ENCODE measurements around the gene PFKL. TPM values are rescaled to one million over a fixed set of nuclear protein-coding genes. Genes with fewer than 3 reads are reported as not detected.

The PFKL gene
- total RNA-seq, 2 donors from 2014 or later: 104 to 109 TPM

DNA sequence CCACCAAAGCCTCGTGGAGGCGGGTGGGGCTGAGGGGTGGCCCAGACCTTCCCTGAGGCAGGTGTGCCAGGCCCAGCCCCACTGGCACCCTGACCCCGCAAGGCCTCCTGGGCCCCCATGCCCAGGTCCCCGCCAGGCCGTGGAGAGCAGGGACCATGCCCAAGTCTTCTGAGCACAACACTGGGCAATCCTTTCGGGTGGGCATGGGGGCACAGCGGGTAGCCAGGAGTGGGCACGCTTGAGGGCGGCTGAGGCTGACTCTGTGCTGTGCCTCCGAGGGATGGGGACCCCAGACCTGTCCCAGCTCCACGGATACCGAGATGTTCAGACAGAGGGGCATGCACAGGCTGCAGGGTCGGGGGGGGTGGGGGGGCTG, 26.4 kb downstream of the PFKL start:
- no peak overlapping the region for H3K4me3 Mint-ChIP-seq
- DNase-seq (no peak), ATAC-seq (replicated peaks in 1 of 2) (no peak)
- no peaks in the 10 kb centered on the region for H3K9me3 Mint-ChIP-seq
- H3K27me3 Mint-ChIP-seq (ENCODE audit: low read depth): no peaks in the 10 kb centered on the region
- no peaks in the 10 kb centered on the region for H3K4me1 Mint-ChIP-seq (ENCODE audit: low read depth)
- no peaks in the 10 kb centered on the region for H3K36me3 Mint-ChIP-seq (ENCODE audit: insufficient read depth in 2 of 2)
- H3K27ac Mint-ChIP-seq: no peak overlapping the region

DNA sequence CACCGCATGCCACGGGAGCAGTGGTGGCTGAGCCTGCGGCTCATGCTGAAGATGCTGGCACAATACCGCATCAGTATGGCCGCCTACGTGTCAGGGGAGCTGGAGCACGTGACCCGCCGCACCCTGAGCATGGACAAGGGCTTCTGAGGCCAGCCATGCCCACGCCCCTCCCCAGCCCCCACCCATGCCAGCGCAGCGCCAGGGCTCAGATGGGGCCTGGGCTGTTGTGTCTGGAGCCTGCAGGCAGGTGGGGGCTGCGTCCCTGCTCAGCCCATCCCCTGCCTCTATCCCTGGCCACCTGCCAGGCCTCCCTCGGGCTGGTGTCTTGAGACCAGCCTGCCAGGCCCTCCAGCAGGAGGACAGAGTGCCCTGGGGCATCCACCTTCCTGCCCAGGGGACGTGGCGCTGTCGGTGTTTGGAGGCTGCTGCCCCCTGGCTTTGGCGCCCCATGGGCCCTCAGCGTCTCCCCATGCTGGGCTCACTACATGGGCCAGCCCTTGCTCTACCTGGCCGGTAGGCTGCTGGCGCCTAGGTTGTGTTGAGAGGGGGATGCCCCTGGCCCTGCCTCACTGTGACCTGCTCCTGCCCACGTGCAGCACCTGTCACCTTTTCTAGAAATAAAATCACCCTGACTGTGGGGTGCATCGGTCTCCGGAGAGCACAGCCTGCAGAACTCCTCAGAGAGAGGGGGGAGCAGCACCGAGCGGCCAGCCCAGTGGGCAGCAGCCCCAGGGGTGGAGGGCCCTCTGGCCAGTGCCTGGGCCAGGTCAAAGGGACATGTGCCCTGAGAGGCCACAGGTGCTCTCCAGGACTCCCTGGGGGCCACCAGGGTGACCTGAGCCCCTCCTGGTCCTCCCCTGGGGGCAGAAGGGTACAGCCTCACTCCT, 27.1 kb downstream of the PFKL start:
- Mint-ChIP-seq H3K4me1 (ENCODE audit: low read depth) (no peaks in the 10 kb centered on the region), H3K9me3 (no peaks in the 10 kb centered on the region), H3K4me3 (no peak overlapping the region), H3K27ac (no peak overlapping the region), H3K27me3 (ENCODE audit: low read depth) (no peaks in the 10 kb centered on the region), H3K36me3 (ENCODE audit: insufficient read depth in 2 of 2) (no peaks in the 10 kb centered on the region)
- ATAC-seq (replicated peaks in 1 of 2) (no peak), DNase-seq (no peak)

DNA sequence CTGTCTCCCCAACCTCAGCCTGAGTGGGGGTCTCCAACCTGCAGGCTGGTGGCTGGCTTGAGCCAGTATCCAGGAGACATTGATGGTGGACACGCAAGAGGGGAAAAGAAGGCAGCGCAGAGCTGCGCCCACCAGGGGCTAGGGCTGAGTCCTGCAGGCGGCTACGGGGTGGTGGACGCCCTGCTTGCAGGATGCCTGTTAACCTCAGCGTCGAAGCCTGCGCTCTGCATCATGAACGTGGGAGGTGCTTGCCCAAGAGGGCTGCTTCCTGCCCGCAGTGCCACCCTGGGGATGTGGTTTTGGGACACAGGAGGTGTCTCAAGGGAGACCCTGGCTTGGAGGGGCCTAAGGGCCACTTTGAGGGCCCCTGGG, 27.7 kb downstream of the PFKL start:
- Mint-ChIP-seq H3K9me3 (no peaks in the 10 kb centered on the region), H3K4me3 (no peak overlapping the region), H3K27me3 (ENCODE audit: low read depth) (no peaks in the 10 kb centered on the region), H3K36me3 (ENCODE audit: insufficient read depth in 2 of 2) (no peaks in the 10 kb centered on the region), H3K4me1 (ENCODE audit: low read depth) (no peaks in the 10 kb centered on the region), H3K27ac (no peak overlapping the region)
- no peak for ATAC-seq (replicated peaks in 1 of 2)
- DNase-seq: no peak

DNA sequence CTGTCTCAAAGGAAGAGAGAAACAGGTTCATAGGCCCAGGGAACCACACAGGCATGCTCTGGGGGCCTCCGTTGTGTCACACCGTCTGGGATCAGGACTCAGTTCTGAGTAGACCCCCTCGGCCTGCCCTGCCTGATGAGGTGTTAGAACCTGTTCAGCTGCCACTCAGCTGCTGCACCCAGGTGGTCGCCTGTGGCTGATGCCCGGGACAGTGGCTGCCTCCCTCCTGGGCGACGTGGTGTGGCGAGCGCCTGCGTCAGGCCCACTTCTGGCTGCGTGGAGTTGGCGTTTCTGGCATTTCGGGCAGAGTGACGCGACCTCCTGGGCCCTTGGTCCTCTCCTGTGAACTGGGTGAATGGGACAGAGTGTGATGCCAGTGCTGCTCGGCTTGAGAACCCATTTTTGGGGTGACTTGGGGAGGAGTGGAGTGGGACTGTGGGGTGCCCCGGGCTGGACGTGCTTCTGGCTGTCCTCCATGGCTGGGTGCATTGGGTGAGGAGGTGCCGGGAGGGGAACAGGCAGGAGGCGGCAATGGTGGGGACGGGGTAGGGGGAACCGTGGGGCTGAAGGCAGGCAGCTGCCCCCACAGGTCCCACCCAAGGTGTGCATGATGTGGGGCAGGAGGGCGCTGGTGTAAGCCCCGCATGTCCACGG, 28.5 kb downstream of the PFKL start:
- H3K36me3 Mint-ChIP-seq (ENCODE audit: insufficient read depth in 2 of 2): no peaks in the 10 kb centered on the region
- H3K9me3 Mint-ChIP-seq: no peaks in the 10 kb centered on the region
- no peaks in the 10 kb centered on the region for H3K4me1 Mint-ChIP-seq (ENCODE audit: low read depth)
- no peak for DNase-seq
- H3K4me3 Mint-ChIP-seq: no peak overlapping the region
- H3K27me3 Mint-ChIP-seq (ENCODE audit: low read depth): no peaks in the 10 kb centered on the region
- ATAC-seq (replicated peaks in 1 of 2): no peak
- no peak overlapping the region for H3K27ac Mint-ChIP-seq

DNA sequence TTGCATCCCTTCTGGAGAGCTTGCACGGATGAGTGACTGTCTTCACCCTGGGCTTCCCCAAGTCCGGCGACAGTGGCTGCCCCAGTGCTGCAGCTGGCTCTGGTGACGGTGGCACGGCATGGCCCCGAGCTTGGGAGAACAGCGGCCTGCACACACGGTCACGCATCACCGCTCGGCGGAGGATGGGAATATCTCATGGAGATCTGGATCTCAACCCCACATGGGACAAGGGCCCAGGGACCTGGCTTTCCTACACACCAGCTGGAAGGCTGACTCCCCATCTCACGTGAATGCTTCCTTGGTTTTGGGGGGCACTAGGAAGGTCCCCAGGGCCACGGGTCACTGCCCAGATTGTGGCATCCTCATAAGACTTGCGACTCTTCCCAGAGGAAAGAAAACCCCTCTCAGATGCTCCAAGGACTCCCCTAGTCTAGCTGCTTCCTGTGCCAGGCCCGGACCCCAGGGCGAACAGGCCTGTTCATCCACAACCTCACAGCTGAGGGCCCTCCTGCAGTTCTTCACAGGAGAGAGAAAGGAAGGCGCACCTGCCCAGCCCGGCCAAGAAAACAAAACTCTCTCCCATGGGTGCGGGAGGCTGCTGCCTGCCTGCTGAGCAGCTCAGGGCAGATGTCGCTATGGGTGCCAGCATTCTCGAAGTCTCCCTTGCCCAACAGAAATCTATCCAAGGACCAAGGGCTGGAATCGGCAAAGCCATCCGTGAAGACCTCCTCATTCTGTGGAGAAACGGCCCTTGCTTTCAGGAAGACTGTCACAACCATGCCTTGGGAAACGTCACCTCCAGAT, 29.4 kb downstream of the PFKL start:
- Mint-ChIP-seq H3K27ac (no peak overlapping the region), H3K36me3 (ENCODE audit: insufficient read depth in 2 of 2) (no peaks in the 10 kb centered on the region), H3K27me3 (ENCODE audit: low read depth) (no peaks in the 10 kb centered on the region), H3K4me3 (no peak overlapping the region), H3K4me1 (ENCODE audit: low read depth) (no peaks in the 10 kb centered on the region), H3K9me3 (no peaks in the 10 kb centered on the region)
- DNase-seq (no peak), ATAC-seq (replicated peaks in 1 of 2) (no peak)

DNA sequence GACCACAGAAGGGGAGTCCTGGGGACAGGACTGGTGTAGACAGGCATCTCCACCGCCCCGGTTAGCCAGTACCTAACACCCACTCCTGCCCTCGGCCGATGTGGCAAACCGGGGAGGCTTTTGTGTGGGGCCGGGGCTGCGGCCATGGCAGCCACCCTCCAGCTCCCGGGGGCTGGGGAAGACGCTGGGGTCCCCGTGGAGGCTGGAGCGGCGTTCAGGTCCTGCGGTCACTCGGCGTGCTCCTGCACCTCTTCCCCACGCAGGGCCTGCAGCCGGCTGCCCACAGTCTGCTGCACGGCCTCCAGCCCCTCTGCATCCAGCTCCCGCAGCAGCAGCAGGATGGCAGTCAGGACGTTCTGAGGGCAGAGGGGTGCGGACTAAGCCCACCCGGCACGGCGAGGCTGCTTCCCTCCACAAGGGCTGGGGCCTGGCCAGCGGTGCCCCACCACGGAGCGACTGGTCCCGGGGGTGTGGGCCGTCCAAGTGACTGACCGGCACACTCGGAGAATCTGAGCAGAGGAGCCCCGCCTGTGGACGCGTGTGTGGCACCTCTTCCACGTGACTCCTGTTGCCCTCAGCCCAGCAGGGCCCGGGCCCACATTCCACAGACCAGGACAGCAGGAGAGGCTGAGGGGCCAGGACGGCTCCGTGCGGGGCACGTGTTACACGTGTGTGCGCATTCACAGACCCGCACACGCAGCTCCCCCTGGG, 30.3 kb downstream of the PFKL start:
- Mint-ChIP-seq H3K4me1 (ENCODE audit: low read depth) (no peaks in the 10 kb centered on the region), H3K27me3 (ENCODE audit: low read depth) (no peaks in the 10 kb centered on the region), H3K36me3 (ENCODE audit: insufficient read depth in 2 of 2) (no peaks in the 10 kb centered on the region), H3K27ac (no peak overlapping the region), H3K4me3 (no peak overlapping the region), H3K9me3 (no peaks in the 10 kb centered on the region)
- DNase-seq (no peak), ATAC-seq (replicated peaks in 1 of 2) (no peak)

DNA sequence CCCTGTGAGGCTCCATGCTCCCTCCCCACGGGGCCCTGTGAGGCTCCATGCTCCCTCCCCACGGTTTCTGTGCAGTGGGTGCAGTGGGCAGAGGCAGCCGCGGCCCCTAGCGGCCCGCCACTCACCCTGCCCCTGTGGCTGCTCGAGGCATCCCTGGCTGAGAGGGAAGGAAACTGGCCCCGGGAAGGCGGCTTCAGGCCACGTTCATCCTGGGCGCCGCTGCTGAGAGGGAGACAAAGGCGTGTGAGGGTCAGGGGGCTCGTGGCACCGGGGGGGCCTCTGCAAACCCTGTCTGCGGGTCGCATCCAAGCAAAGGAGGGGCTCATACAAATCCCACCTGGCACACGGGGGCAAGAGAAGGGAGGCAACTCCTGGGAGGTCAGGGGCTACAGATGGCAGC, 30.8 kb downstream of the PFKL start:
- DNase-seq (no peak), ATAC-seq (replicated peaks in 1 of 2) (no peak)
- no peaks in the 10 kb centered on the region for H3K4me1 Mint-ChIP-seq (ENCODE audit: low read depth)
- H3K27me3 Mint-ChIP-seq (ENCODE audit: low read depth): no peaks in the 10 kb centered on the region
- no peak overlapping the region for H3K4me3 Mint-ChIP-seq
- no peaks in the 10 kb centered on the region for H3K36me3 Mint-ChIP-seq (ENCODE audit: insufficient read depth in 2 of 2)
- no peak overlapping the region for H3K27ac Mint-ChIP-seq
- H3K9me3 Mint-ChIP-seq: no peaks in the 10 kb centered on the region

DNA sequence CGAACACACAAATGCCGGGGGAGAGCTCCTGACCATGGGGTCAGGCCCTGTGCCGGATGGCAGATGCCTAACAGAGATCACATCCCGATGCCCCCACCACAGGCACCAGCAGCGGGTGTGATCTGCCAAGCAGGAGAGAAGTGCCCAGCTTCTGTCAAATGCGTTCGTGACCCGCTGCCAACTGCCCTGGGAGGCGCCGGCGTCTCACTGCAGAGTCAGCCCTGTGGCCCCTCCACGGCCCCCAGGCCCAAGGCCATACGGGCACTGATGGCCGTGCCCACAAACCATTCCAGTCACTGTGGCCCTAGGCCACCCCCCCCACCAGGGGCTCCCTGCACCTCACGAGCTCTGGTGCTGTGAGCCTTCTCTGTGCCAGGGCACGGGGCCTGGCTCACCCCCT, 31.4 kb downstream of the PFKL start:
- H3K4me1 Mint-ChIP-seq (ENCODE audit: low read depth): no peaks in the 10 kb centered on the region
- no peaks in the 10 kb centered on the region for H3K27me3 Mint-ChIP-seq (ENCODE audit: low read depth)
- ATAC-seq (replicated peaks in 1 of 2): no peak
- H3K9me3 Mint-ChIP-seq: no peaks in the 10 kb centered on the region
- DNase-seq: no peak
- no peak overlapping the region for H3K27ac Mint-ChIP-seq
- no peak overlapping the region for H3K4me3 Mint-ChIP-seq
- no peaks in the 10 kb centered on the region for H3K36me3 Mint-ChIP-seq (ENCODE audit: insufficient read depth in 2 of 2)

DNA sequence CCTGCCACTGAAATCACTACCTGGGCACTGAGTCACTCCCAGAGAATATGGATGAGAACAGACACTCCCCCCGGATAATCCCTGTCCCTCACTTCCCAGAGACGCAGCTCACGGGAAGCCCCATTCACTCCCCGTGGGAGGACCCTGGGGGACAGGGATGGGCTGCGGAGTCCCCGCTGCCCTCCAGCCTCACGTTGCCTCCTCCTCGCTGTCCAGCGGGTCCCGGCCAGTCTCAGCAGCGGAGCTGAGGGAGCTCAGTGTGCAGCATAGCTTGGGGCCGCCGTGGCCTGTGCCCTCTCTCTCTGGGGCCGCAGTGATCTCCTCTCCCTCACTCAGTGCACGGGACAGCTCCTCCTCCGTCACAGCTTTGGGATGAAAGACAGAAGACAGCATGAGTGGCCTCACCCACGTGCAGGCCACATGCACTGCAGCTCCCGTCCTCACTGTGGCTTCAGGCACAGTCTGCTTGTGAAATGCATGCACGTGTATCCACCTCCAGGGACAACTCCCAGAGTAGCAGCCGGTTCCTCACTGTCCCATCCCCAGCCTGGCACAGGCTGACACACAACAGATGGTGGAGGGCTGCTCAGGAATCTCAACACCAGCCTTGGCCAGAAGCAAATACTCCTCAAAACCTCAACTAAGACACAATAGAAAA, 31.9 kb downstream of the PFKL start:
- Mint-ChIP-seq H3K36me3 (ENCODE audit: insufficient read depth in 2 of 2) (no peaks in the 10 kb centered on the region), H3K4me1 (ENCODE audit: low read depth) (no peaks in the 10 kb centered on the region), H3K4me3 (no peak overlapping the region), H3K27me3 (ENCODE audit: low read depth) (no peaks in the 10 kb centered on the region), H3K27ac (no peak overlapping the region), H3K9me3 (no peaks in the 10 kb centered on the region)
- DNase-seq (no peak), ATAC-seq (replicated peaks in 1 of 2) (no peak)

DNA sequence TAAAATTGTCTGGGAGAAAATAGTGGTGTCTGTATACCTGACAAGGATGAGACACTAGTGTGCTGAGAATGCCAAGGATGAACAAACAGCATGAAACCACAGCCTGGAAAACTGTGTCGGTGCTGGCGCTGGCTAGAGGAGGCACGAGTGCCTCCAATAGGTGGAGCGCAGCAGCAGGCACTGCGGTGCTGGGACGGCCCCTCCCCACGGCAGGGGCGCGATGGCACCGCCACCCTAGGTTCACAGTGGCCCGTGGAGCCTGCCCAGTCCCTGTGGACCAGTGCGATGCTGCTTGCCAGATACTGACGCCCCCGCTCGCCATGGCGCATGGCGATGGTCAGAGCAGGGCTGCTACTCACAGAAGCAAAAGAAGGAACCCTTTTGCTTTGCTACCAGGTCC, 32.5 kb downstream of the PFKL start:
- Mint-ChIP-seq H3K27ac (no peak overlapping the region), H3K27me3 (ENCODE audit: low read depth) (no peaks in the 10 kb centered on the region), H3K36me3 (ENCODE audit: insufficient read depth in 2 of 2) (no peaks in the 10 kb centered on the region), H3K4me3 (no peak overlapping the region), H3K4me1 (ENCODE audit: low read depth) (peaks cover 1% of the 10 kb centered on the region), H3K9me3 (no peaks in the 10 kb centered on the region)
- ATAC-seq (replicated peaks in 1 of 2): no peak
- no peak for DNase-seq

DNA sequence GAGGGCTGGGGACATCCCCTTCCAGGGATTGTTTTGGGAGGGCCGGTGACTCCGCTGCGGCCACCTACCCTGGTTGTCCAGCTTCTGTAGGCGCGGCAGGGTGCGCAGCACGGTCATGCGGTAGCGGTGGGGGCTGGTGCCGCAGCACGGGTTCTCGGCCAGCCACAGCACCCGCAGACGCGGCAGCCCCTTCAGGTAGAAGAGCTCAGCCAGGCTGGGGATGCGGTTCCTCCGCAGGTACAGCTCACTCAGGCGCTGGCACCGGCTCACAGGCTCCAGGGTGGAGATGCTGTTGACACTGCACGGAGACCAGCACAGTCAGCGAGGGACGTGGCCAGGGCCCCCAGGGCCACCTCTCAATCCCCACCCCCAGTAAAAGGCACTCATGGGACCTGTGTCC, 33.1 kb downstream of the PFKL start:
- DNase-seq (no peak), ATAC-seq (replicated peaks in 1 of 2) (no peak)
- Mint-ChIP-seq H3K36me3 (ENCODE audit: insufficient read depth in 2 of 2) (no peaks in the 10 kb centered on the region), H3K27ac (no peak overlapping the region), H3K4me3 (no peak overlapping the region), H3K4me1 (ENCODE audit: low read depth) (peaks cover 7% of the 10 kb centered on the region), H3K9me3 (no peaks in the 10 kb centered on the region), H3K27me3 (ENCODE audit: low read depth) (no peaks in the 10 kb centered on the region)

DNA sequence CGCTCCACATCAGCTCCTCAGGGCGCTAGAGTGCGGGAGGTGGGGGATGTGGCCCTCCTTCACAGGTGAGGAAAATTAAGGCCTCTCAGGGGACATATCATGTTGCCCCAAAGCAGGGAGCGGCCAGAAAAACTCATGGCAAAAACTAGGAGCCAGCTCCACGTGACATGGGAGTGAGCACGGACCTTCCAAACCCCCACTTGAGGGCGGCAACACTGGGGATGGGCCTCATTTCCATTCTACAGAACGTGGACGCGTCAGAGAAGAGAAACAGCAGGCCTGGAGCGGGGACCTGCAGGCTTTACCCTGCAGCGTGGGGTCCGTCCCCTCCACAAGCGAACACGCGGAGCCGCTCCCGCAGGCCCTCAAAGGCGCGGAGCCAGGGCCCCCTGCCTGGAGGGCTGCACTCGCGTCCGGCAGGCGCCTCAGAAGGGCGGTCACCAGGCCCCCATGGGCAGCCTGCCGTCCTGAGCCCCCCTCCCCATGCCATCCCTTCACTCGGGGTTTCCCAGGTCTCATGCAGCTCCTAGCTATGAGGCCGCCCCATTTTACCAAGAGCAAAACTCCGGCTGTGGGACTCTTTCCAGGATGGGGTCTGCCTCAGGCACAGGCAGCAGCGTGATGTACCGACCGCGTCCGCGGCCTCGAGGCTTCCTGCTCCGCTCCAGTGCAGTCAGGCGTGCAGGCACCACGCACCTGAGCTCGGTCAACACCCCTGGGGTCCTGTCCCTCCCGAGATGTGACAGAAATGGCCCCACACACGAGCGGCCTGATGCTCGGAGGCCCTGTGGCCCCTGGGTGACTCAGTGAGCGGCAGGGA, 33.9 kb downstream of the PFKL start:
- no peak for ATAC-seq (replicated peaks in 1 of 2)
- Mint-ChIP-seq H3K27ac (no peak overlapping the region), H3K4me1 (ENCODE audit: low read depth) (peaks cover 12% of the 10 kb centered on the region), H3K9me3 (no peaks in the 10 kb centered on the region), H3K36me3 (ENCODE audit: insufficient read depth in 2 of 2) (no peaks in the 10 kb centered on the region), H3K27me3 (ENCODE audit: low read depth) (no peaks in the 10 kb centered on the region), H3K4me3 (no peak overlapping the region)
- DNase-seq: no peak

Data from activated T-cell treated with anti-CD3 and anti-CD28 coated beads, Interleukin-2, amount 50 U/mL, for 72 hours (primary cell).